Choroid plexus epithelial cell (primary cell): ENCODE data around the gene CXXC5.
A peak's percentile ranks its signal among the peaks of the same experiment; 100 is the strongest.

Experiments used
- DNase-seq: peaks from one replicate; pipeline ENCODE4 v3.0.0-alpha.2; 2010; ENCODE audit warnings: low read depth
- H3K4me3 ChIP-seq: 2 replicates; pipeline ENCODE4 v1.5.1; 2011; ENCODE audit warnings: low read depth, mild to moderate bottlenecking, control low read depth, low read length, moderate library complexity
- CTCF ChIP-seq: conservative IDR thresholded peaks from 2 replicates; pipeline ENCODE4 v1.5.1; 2011; ENCODE audit warnings: low read depth, mild to moderate bottlenecking, control low read depth, inconsistent platforms, low read length, moderate library complexity

CXXC5 gene

GRCh38 chr5:139651853-139652787, 4.0 kb downstream of the CXXC5 start:
- DNase-seq = peak; percentile 84
- peak overlapping the region; percentile 82 for H3K4me3 ChIP-seq

GRCh38 chr5:139652788-139653241, 4.7 kb downstream of the CXXC5 start:
- peak; percentile 25 for TF ChIP-seq CTCF
- peak overlapping the region; percentile 82 for H3K4me3 ChIP-seq

More at GRCh38 chr5:139651853-139652787, 4.0 kb downstream of the CXXC5 start:
- TF ChIP-seq CTCF = no peak

DNA sequence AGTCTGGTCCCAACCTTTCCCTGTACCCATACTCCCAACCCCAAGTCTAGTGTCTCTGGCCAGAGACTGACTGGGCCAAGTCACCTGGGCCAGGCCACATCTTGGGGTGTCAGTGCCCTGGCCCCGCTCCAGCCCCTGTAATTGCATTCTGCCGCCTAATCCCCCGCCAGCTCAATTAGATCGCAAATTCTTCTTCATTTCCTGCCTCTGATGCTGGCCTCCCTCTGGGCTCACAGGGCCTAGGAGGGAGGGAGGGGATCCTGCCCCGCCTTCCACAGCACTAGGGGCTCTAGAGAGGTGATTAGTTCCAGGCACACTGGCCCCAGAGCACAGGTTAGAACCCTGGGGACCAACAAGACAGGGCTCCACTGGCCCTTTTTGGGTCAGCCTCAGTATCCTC, 5.5 kb downstream of the CXXC5 start:
- DNase-seq = no peak
- no peak overlapping the region for H3K4me3 ChIP-seq
- TF ChIP-seq CTCF = no peak

More at GRCh38 chr5:139652788-139653241, 4.7 kb downstream of the CXXC5 start:
- DNase-seq = peak; percentile 73

- DNase-seq = no peak
- no peak for TF ChIP-seq CTCF
- no peak overlapping the region for H3K4me3 ChIP-seq
Observed at GRCh38 chr5:139654464-139654863, 6.3 kb downstream of the CXXC5 start.

GRCh38 chr5:139654871-139655491, 6.8 kb downstream of the CXXC5 start:
- DNase-seq = no peak
- H3K4me3 ChIP-seq = no peak overlapping the region
- TF ChIP-seq CTCF = no peak

- TF ChIP-seq CTCF = no peak
- peak overlapping the region; percentile 22 for H3K4me3 ChIP-seq
- DNase-seq = peak; percentile 66
Observed at GRCh38 chr5:139655727-139656271, 7.7 kb downstream of the CXXC5 start.
